Activated CD8-positive, alpha-beta memory T cell treated with anti-CD3 and anti-CD28 coated beads, Interleukin-2, amount 50 U/mL, for 24 hours (primary cell): ENCODE results near the gene SND1.
A peak's percentile ranks its signal among the peaks of the same experiment; 100 is the strongest.
"Not testable (repeated sequence)": the region's sequence is repeated elsewhere in the genome, so short reads cannot be mapped to it uniquely, and the experiment has no call there.

Experiments used
- DNase-seq: peaks from one replicate; pipeline ENCODE4 v3.0.0-alpha.2; 2020; ENCODE audit errors: extremely low read depth

Gene SND1

DNA sequence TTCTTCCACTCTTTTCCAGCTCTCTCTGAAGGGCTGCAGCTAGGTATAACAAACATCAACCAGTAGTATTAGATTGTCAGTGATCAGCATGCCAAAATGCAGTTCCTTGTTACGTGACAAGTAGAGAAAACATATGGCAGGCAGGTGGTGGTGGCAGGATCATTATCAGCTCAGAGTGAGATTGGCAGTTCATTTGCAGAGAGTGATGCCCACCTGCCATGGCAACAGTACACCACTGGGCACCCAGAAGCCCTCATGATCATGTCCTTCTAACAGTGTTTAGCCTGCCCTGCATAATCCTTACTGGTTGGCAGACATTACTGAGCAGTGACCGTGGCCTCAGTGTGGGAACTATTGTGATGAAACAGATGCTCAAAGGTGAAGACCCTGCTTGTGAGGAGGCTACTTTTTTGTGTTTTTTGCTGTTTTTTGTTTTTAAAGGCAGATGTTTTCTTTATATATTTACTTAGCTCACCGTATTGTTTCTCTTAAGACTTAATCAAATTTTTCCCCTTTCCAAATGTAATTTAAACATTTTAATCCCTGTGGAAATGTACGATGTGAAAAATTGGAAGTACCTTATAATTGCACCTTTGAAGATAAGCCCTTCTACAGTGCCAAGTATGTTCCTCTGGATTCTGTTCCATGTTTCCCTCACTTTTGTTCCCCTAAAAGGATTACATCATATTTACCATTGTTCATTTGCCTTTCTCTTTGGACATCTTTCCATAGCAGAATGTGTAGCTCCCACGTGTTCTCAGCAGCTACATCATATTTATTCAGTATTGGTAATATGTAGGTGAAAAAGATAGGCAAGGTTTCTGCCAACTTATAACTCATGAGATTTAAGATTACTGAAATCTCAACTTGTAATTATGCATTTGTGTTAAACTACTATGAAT, 179.6 kb downstream of the SND1 start:
- no peak for DNase-seq

DNA sequence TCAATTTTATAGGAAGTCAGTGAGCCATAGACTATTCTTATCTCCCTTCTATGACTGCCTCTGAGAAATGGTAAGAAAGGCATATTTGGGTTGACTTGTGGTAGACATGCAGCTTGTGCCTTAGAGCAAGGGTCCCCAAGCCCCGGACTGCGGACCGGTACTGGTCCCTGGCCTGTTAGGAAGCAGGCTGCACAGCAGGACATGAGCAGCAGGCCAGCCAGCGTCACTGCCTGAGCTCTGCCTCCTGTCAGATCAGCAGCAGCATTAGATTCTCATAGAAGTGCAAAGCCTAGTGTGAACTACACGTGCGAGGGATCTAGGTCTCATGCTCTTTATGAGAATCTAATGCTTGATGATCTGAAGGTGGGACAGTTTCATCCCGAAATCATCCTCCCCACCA, 180.6 kb downstream of the SND1 start:
- DNase-seq, result no peak

DNA sequence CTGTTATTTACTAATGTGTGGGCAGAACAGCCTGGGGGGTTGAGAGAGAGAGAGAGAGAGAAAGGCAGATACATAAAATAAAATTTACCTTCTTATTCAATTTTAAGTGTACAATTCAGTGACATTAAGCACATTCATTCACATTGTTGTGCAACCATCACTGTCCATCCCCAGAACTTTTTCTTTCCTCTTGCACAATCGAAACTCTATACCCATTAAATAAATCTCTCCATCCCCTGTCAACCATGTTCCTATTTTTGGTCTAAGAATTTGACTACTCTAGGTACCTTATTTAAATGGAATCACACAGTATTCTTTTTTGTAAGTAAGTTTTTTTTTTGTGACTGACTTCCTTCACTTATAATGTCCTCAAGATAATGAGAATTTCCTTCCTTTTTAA, 181.6 kb downstream of the SND1 start:
- DNase-seq, result no peak

DNA sequence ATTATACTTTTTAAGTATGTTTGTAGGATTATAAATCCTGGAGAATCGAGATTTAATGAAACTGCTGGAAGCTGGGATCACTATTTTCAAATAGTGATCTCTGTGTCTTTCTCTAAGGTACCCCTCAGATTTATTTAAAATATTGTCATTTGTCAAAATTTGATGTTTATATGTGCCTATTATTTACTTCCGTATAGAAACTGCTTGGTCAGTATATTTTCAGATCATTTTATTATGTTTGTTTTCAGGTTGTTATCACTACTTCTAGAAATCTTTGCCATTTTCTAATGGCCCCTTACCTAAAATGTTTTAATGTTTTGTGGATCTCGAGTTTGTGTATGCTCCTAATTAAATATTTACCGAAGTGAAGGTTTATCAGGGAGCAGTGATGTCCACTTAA, 183.7 kb downstream of the SND1 start:
- no peak for DNase-seq

DNA sequence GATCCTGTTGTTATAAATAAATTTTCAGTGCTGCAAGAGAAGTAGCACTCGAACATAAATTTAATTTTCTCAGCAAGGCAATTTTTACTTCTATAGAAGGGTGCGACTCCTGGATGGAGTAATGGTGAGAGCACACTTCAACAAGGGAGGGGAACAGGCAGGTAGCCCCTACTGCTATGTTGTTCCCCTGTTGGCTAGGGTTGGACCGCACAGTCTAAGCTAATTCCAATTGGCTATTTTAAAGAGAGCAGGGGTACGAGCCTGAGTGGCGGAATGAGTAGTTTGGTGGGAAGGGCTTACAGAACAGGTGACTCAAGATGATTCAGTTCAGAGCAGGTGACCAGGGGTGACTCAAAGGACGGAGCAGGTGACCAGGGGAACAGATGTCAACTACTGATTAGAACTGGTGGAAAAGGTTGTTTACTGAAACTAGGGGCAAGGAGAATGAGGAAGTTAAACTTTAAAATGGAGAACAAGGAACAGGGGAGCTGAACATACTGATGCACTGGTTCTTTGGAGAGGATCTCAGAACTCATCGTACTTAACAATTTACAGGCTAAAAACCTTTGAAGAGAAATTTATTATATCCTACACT, 185.9 kb downstream of the SND1 start:
- DNase-seq, result not testable (repeated sequence)

DNA sequence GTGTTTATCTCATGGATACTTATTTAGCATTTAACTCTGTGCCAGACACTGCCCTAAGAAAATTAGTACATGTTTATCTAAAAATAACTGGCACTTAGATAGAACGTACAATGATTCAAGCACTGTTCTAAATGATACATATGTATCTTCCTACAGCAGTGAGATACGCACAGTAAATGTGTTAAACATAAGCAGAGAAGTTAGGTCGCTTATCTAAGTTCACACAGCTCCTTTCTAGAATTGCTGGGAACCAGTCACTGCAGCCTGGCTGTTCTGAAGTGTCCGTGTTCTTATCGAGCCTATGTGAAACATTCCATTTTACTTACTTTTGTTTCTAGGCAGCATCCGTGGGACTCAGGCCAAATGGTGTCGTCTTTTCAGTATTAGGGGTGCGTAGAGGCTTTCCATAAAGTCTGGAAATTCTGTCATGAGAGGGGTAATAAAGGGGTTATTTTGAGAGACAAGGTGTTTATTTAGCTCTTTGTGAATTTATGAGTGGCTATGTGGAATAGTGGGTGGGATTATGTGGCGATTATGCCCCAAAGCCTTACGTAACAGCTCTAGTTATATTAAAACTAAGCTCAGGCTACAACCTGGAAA, 186.9 kb downstream of the SND1 start:
- DNase-seq, result no peak

DNA sequence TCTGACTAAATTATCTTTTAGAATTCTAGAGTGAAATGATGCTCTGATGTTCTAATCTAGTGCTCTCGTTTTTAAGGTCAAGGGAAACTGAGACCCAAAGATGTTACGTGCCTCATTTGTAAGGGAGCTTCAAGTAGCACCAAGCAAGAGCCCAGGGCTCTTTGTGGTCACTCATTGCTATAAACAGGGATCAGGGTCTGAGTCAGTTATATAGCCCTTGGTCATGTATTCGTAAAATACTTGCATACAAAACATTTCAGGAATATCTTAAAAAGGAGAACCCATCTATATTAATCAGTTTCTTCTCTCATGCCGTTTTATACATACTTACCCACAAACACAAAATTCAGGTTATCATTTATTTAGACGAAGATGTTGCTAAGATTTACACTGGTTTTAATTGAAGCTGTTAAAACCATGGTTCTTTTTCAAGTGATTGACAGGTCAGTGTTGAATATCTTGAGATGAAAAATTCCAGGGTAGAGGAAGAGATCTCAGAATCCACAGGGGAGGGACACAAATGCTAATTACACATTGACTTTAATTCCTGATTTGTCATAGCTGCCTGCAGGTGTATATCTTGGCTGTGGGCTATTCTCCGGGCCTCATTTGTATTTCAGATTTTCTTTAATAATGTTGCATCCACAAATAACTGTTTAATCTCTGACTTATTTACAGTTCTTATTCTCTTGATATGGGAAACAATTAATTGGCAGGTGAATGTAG, 188.4 kb downstream of the SND1 start:
- DNase-seq, result no peak

DNA sequence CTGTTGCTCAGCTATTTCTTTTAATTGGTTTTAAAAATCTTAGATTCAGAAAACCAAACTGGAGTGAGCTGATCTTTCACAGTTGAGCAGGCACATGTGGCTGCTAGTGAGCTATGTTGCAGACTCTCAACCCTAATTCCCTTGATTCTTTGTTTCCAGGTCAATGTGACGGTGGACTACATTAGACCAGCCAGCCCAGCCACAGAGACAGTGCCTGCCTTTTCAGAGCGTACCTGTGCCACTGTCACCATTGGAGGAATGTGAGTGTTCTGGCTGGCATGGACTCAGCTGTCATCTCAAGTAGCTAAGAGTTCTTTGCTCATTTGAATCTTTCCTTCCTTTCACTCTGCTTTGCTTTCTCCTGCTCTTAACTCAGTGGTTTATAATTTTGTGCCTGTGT, 192.2 kb downstream of the SND1 start:
- DNase-seq, result no peak

DNA sequence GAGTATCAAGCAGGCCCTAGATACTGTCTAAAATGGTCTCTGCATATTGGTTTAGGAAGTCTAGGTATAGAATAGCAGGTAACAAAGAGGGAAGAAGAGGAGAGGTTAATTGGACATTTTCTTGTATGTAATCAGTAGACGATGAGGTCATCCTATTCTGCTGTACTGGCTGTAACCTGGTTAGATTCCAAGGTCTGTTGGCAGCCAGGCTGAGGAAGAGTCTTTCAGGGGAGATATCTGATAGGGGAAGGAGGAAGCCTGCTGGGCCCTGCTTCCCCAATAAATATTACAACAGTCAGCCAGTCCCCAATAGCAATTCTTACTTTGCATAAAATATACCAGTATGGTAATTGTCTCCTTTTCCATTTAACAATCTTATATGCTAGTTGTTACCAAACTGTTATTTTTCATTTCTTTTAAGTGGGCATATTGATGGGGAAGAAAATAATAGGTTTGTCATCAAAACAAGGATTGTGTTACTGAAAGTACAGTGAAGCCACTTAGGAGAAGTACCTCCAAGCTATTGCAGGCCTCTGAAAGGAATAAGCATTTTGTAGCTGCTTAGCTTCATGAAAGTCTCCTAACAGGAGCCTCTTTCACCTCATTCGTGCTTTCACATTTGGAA, 192.8 kb downstream of the SND1 start:
- DNase-seq, result no peak

DNA sequence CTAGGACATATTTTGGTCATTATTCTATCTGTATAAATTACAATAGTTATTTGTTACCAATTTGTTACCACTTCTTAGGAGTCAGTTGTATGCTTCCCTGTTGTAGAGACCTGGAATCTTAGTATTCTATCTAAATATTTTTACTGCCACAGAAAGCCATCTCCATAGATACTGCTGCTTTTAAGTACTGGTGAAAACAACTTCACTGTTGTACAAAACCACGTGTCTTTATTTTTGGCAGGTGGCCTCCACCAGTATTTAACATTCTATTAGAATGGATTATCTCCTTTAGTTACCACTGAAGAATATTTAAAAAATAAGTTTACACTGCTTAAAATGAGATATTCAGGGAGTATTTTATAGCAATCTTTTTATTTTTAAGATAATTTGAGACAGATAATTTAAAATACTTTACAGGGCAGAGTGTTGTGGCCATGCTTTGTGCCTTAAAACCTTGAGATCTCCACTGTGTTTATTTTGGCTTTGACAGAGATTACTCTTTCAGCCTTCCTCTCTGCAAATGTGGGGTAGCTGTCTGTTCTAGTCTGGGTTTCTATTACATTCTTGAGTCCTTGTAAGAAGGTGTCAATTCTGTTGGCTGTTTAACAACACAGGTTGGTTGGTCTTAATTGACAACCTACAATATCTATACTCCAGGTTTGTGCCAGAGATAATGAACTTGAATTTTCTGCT, 193.7 kb downstream of the SND1 start:
- DNase-seq, result no peak

DNA sequence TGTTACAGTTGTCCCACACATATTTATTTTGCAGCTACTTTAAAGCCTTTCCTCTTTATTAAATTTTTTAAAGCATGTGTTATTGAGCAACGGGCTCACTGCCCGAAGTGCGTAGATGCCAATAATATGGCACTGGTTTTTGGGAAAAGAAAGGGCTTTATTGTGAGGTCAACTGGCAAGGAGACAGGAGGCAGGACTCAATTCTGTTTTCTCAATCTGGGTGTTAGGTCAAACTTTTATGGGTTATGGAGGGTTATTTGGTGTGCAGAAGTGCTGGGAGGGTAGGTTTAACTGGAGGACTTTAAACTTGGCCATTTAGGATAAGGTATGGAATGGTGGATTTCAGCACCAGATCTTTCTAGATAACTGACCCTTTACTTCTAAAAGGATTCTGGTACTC, 195.6 kb downstream of the SND1 start:
- DNase-seq, result no peak

DNA sequence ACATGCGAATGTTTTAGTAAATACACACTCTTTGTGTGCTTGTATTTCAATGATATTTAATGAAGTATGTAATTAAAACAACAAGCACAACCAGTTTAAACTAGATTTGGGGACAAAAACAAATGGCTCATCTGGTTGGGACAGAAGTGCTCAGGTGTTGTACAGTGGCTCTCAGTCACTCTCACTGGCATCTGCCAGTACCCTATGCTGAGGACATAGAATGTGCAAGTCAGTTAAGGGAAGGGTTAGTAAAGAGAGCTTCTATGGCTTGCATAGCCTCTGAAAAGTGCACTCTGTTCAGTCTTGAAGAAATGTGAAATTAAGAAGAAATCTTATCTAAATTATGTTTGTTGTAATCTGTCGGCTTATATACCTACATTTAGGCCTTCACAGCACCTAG, 196.2 kb downstream of the SND1 start:
- no peak for DNase-seq

DNA sequence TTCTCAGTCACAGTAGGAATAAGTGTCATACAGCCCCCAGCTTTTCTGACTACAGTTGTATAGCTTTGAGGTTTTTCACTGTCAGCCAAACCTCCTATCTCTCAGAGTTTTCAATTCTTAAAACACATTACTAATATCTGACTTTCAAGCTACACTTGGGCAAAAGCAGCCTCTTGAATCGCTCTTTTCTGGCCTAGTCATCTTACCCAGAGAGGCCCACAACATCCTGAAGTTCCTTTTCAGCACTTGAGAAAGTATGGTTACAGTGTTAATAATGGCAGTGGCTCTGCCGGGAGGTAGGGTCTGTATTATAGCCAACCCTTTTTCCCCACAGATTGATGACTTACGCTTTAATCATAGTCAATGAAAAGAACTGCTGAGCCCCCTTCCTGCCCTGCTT, 198.2 kb downstream of the SND1 start:
- peak; percentile 6 for DNase-seq

DNA sequence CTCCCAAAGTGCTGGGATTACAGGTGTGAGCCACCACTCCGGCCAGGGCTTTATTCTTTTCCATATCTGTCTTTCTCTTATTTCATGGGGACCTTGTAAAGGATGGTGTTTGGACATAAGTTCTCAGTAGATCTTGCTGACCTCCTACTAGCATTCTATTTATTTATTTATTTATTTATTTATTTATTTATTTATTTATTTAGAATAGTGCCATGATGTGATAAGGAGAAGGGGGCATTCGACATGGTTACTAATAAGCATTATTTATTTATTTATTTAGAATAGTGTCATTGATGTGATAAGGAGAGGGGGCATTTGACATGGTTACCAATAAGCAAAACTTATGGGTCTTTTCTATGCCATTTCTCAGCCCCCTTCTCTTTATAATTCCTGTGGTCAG, 202.4 kb downstream of the SND1 start:
- no peak for DNase-seq

DNA sequence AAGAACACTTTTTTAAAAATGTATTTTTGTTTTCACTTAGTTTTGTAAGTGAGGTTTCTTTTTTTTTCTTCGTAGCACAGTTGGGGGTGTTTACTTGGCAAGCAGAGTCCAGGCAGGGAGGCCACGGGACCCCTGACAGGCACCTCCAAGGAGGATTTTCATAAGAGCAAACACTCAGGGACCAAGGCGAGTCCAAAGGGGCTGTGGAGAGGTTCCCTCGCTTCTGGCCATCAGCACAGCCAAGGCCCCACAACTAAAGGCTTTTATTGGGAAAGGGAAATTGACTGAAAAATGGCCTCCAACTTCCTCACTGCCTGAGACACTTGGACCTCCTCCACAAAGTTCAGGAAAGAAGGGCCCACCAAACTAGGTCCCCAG, 205.5 kb downstream of the SND1 start:
- no peak for DNase-seq

DNA sequence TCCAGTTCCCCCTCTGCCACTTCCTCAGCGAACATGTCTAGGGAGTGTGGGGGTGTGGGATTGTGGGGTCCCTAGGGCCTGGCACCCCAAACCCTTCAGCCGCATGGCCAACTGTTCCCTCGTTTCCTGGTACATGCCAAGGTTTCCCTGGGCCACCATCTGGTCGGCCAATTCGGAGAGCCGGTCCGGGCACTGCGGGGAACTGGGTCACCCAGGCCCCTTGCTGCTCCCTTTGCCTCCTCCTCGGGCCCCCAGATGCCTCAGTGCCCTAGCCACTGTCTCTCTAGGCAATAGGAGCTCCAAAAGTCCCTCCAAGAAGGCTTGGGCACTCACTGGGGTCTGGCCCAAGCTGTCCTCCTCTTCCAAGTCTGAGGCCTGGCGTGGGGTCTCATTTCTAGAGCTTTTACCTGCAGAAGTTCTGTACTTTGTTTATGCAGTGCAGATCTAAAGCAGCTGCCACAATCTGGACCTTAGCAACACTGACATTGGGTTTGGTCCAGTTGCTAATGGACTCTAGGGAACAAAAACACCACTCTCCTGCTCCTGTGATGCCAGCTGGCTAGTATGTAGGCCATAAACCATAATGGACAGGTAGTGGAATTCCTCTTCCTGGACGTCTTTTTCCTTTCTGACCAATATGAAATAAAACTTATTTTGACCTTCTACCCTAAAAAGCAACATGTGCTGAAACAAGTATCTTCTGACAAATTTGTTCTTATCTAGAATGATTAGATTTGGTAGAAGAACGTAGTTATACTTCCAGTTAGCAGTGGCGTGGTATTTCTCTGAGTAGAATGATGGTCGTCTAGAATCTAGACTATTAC, 206.3 kb downstream of the SND1 start:
- DNase-seq, result no peak

DNA sequence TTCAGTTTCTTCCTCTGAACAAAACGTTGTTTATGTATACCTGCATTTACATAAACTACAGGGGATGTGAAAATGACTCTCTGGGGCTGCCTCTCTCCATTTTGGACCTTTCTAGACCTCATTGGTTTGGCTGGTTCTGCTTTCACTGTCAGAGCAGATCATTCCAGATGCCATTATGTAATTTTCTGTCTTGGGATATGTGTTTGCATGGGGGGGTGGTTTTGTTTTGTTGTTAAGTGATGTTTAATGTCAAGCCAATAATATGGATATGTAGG, 206.9 kb downstream of the SND1 start:
- no peak for DNase-seq

DNA sequence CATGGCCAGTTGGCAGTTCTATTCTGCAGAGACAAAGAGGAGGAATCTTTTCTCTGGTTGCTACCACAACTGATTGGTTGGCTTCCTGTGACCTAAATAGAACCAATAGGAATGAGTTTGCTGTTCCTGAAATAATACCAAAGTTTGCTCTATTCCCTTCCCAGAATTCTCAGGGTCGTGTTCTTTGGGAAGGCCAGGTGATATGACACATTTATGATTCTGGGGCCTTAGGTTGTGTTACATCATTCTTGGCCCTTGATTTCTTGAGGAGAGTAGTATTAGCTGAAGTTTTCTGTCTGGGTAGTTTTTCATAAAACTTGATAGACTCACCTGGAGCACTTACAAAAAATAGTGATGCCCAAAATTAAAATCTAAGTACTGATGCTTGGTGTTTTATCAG, 207.3 kb downstream of the SND1 start:
- DNase-seq, result no peak

DNA sequence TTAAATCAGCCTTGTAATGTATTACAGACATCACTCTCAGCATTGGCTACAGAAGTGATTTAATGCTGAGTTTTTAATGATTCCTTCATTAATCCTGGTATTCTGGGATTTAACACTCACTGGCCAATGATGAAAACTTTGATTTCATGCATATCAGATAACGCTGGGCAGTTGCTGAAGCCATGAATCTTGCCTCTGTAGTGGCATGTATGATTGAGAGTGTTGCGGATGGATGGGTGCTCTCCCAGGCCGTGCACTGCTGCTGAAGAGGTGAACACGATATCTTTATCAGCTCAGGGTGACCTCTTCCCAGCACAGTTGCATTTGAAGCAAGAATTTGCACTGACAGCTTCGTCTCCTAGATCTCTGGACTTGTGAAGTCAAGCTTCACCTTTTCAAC, 210.5 kb downstream of the SND1 start:
- DNase-seq, result no peak

DNA sequence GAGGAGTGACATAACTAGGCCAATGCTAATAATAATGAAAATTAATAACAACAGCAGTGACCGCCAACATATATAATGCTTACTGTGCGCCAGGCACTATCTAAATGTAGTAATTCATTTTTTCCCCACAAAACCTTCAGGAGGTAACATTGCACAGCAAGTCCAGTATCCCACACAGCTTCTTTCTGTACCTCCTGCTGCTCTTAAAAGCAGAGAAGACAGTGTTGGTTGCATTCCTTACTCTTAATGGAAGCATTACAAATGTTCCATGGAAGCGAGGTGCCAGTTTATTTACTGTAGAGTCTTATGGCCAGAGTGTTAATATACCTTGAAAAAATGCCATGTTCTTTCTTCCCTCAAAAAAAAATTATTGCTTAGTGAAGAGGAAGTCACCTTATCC, 211.1 kb downstream of the SND1 start:
- DNase-seq, result no peak

DNA sequence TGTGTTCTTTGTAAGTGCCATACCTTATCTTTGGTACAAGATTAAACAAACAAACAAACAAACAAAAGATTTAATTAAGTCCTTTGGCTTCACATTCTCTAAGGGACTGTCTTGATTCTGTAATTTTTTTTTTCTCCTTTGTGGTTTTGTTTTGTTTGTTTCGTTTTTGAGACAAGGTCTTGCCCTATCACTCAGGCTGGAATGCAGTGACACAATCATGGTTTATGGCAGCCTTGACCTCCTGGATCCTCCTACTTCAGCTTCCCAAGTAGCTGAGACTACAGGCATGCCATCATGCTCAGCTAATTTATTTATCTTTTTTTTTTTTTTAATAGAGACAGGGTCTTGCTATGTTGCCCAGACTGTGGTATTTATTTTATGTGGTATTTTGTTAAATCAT, 213.5 kb downstream of the SND1 start:
- no peak for DNase-seq
